ENCODE results near the gene KCNQ1OT1.

Gene KCNQ1OT1

GRCh38 chr11:2719831-2720590 is 20.2 kb upstream of the KCNQ1OT1 start:
- no peak for DNase-seq

- no peak for DNase-seq
Observed at GRCh38 chr11:2718817-2719438, 19.1 kb upstream of the KCNQ1OT1 start.

- DNase-seq, result peak; percentile 4
Observed at GRCh38 chr11:2717561-2718325, 17.9 kb upstream of the KCNQ1OT1 start.

- DNase-seq, result no peak
Observed at GRCh38 chr11:2716376-2717095, 16.7 kb upstream of the KCNQ1OT1 start.

GRCh38 chr11:2715716-2716350 is 16.0 kb upstream of the KCNQ1OT1 start:
- DNase-seq, result no peak

GRCh38 chr11:2714871-2715270 is 15.1 kb upstream of the KCNQ1OT1 start:
- DNase-seq, result no peak

- no peak for DNase-seq
Observed at GRCh38 chr11:2714463-2714800, 14.6 kb upstream of the KCNQ1OT1 start.

- no peak for DNase-seq
Observed at GRCh38 chr11:2713661-2714462, 14.1 kb upstream of the KCNQ1OT1 start.

GRCh38 chr11:2713094-2713493 is 13.3 kb upstream of the KCNQ1OT1 start:
- no peak for DNase-seq

GRCh38 chr11:2711161-2711560 is 11.4 kb upstream of the KCNQ1OT1 start:
- no peak for DNase-seq

- DNase-seq, result no peak
Observed at GRCh38 chr11:2709429-2709828, 9.6 kb upstream of the KCNQ1OT1 start.

- no peak for DNase-seq
Observed at GRCh38 chr11:2708757-2709281, 9.0 kb upstream of the KCNQ1OT1 start.

- no peak for DNase-seq
Observed at GRCh38 chr11:2708151-2708581, 8.4 kb upstream of the KCNQ1OT1 start.

GRCh38 chr11:2707736-2708135 is 7.9 kb upstream of the KCNQ1OT1 start:
- DNase-seq, result no peak

GRCh38 chr11:2706321-2706720 is 6.5 kb upstream of the KCNQ1OT1 start:
- no peak for DNase-seq

- no peak for DNase-seq
Observed at GRCh38 chr11:2704896-2705606, 5.3 kb upstream of the KCNQ1OT1 start.

GRCh38 chr11:2704356-2704755 is 4.6 kb upstream of the KCNQ1OT1 start:
- DNase-seq, result no peak

- DNase-seq, result peak; percentile 5
Observed at GRCh38 chr11:2703363-2704141, 3.8 kb upstream of the KCNQ1OT1 start.

- no peak for DNase-seq
Observed at GRCh38 chr11:2702771-2703362, 3.1 kb upstream of the KCNQ1OT1 start.

Data from NCI-H1694 (cell line).